ENCODE measurements around the gene UBE2S.

DNA sequence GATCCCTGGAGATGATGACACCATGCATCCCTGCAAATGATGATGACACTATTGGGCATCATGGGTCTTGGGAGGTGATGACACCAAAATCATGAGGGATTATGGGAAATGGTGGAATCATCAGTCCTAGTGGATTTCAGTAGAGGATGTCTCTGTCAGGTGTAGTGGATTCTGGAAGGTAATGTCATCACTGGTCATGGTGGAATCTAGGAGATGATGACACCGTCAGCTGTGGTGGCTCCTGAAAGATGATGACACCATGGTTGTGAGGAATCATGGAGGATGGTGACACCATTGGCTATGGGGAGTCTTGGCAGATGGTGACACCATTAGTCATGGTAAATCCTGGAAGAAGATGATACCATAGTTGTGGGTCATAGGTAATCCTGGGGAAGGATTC is 23.6 kb upstream of the UBE2S start:
- TF ChIP-seq, protein P1, sequence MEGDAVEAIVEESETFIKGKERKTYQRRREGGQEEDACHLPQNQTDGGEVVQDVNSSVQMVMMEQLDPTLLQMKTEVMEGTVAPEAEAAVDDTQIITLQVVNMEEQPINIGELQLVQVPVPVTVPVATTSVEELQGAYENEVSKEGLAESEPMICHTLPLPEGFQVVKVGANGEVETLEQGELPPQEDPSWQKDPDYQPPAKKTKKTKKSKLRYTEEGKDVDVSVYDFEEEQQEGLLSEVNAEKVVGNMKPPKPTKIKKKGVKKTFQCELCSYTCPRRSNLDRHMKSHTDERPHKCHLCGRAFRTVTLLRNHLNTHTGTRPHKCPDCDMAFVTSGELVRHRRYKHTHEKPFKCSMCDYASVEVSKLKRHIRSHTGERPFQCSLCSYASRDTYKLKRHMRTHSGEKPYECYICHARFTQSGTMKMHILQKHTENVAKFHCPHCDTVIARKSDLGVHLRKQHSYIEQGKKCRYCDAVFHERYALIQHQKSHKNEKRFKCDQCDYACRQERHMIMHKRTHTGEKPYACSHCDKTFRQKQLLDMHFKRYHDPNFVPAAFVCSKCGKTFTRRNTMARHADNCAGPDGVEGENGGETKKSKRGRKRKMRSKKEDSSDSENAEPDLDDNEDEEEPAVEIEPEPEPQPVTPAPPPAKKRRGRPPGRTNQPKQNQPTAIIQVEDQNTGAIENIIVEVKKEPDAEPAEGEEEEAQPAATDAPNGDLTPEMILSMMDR (IDR thresholded peaks at IDR 0.05), result no peak
- TF ChIP-seq POLR2A (IDR thresholded peaks at IDR 0.05), result no peak

Measured in tibial nerve (tissue), 3 donors.